ENCODE measurements around the gene SUGP1. TPM values are rescaled to one million over a fixed set of nuclear protein-coding genes. Genes with fewer than 3 reads are reported as not detected.

Gene SUGP1
- total RNA-seq, result 44.7 TPM
- long read RNA-seq, transcript SUGP1-201 (14 exons, 2,423 nt), result major isoform, 25 of 46 reads
- long read RNA-seq, partial matches to known transcripts, result 14 of 46 reads
- long read RNA-seq, other reads (novel, unspliced or antisense), result 5 of 46 reads

- TF ChIP-seq CTCF (IDR thresholded peaks at IDR 0.05; ENCODE audit: borderline replicate concordance), result peak; percentile 64
- peaks cover 33% of the 10 kb centered on the region for H3K36me3 ChIP-seq
- H3K4me3 ChIP-seq, result peak within 1 kb of the TSS; percentile 100
- H3K27ac ChIP-seq (replicated peaks), result peak within 1 kb of the TSS; percentile 93
- peaks cover 70% of the 10 kb centered on the region for H3K4me1 ChIP-seq
- DNase-seq, result peak; percentile 87
- intact Hi-C loops (cut with micrococcal nuclease), result no loop called here
- H3K27me3 ChIP-seq (ENCODE audit: low read depth), result no peaks in the 10 kb centered on the region
- H3K9me3 ChIP-seq (replicated peaks), result no peaks in the 10 kb centered on the region
Measured at GRCh38 chr19:19320361-19321140, at the start of gene SUGP1, which contains the start of gene MAU2. TSS of gene SUGP1 (minus strand) at chr19:19320509. CDS start at chr19:19320496, 13 bp downstream. TSS of gene MAU2 (plus strand) at chr19:19320829. CDS start at chr19:19320860, 31 bp downstream.

- Histone ChIP-seq H3K4me1 (peaks cover 32% of the 10 kb centered on the region), H3K27me3 (ENCODE audit: low read depth) (no peaks in the 10 kb centered on the region), H3K9me3 (replicated peaks) (no peaks in the 10 kb centered on the region), H3K36me3 (no peaks in the 10 kb centered on the region), H3K4me3 (no peak overlapping the region), H3K27ac (replicated peaks) (no peak overlapping the region)
- TF ChIP-seq CTCF (IDR thresholded peaks at IDR 0.05; ENCODE audit: borderline replicate concordance), result no peak
- DNase-seq, result no peak
- intact Hi-C loops (cut with micrococcal nuclease), result no loop called here
Measured at GRCh38 chr19:19368087-19368486, 47.8 kb upstream of the SUGP1 start.

GRCh38 chr19:19366434-19367396 lies 46.4 kb upstream of the SUGP1 start:
- H3K27me3 ChIP-seq (ENCODE audit: low read depth), result no peaks in the 10 kb centered on the region
- DNase-seq, result peak; percentile 58
- H3K9me3 ChIP-seq (replicated peaks), result no peaks in the 10 kb centered on the region
- H3K4me3 ChIP-seq, result no peak overlapping the region
- peak; percentile 97 for TF ChIP-seq CTCF (IDR thresholded peaks at IDR 0.05; ENCODE audit: borderline replicate concordance)
- H3K4me1 ChIP-seq, result peaks cover 23% of the 10 kb centered on the region
- H3K36me3 ChIP-seq, result no peaks in the 10 kb centered on the region
- no peak overlapping the region for H3K27ac ChIP-seq (replicated peaks)
- intact Hi-C loops (cut with micrococcal nuclease), result no loop called here

- intact Hi-C loops (cut with micrococcal nuclease), result loop anchor here (5.0 kb wide), 1 partner anchor 130 kb away; no protein-coding TSS in a partner anchor
- no peaks in the 10 kb centered on the region for H3K9me3 ChIP-seq (replicated peaks)
- H3K27ac ChIP-seq (replicated peaks), result no peak overlapping the region
- peaks cover 7% of the 10 kb centered on the region for H3K36me3 ChIP-seq
- no peak overlapping the region for H3K4me3 ChIP-seq
- H3K27me3 ChIP-seq (ENCODE audit: low read depth), result no peaks in the 10 kb centered on the region
- H3K4me1 ChIP-seq, result peaks cover 30% of the 10 kb centered on the region
- DNase-seq, result no peak
- TF ChIP-seq CTCF (IDR thresholded peaks at IDR 0.05; ENCODE audit: borderline replicate concordance), result no peak
Measured at GRCh38 chr19:19362075-19362474, 41.8 kb upstream of the SUGP1 start.

GRCh38 chr19:19361075-19361594 lies 40.8 kb upstream of the SUGP1 start:
- Histone ChIP-seq H3K4me1 (peaks cover 24% of the 10 kb centered on the region), H3K36me3 (peaks cover 16% of the 10 kb centered on the region), H3K4me3 (no peak overlapping the region), H3K9me3 (replicated peaks) (no peaks in the 10 kb centered on the region), H3K27ac (replicated peaks) (peak overlapping the region; percentile 44), H3K27me3 (ENCODE audit: low read depth) (no peaks in the 10 kb centered on the region)
- intact Hi-C loops (cut with micrococcal nuclease), result loop anchor here (5.0 kb wide), 1 partner anchor 131 kb away; no protein-coding TSS in a partner anchor
- peak; percentile 90 for TF ChIP-seq CTCF (IDR thresholded peaks at IDR 0.05; ENCODE audit: borderline replicate concordance)
- DNase-seq, result peak; percentile 78
